Kidney (tissue), 14 donors: Measurements from ENCODE around the gene FAM219A. TPM values are rescaled to one million over a fixed set of nuclear protein-coding genes. Genes with fewer than 3 reads are reported as not detected.

Experiments
- DNase-seq, 5 donors: peaks; one replicate each; pipeline ENCODE4 v3.0.0-alpha.2; 2013 to 2020
- FAIRE-seq: peaks from 2 replicates; lab custom pipeline; 2012; peaks lifted over from hg19 to GRCh38; lab: Jason Lieb, UNC
- H3K27ac ChIP-seq, 2 donors: one replicate each; pipeline ENCODE4 v1.7.0; 2013; ENCODE audit warnings: low read depth in 2 of 2, low read length in 2 of 2, inconsistent platforms in 1 of 2
- H3K27me3 ChIP-seq: one replicate; pipeline ENCODE4 v1.7.1; 2013; ENCODE audit warnings: low read length, inconsistent platforms; ENCODE audit not compliant: control insufficient read depth, insufficient read depth
- H3K36me3 ChIP-seq, 3 donors: one replicate each; pipeline versions ENCODE4 v1.7.0 to v1.7.1; 2013; ENCODE audit warnings: low read length in 3 of 3, control low read depth in 1 of 3, inconsistent platforms in 1 of 3; ENCODE audit not compliant: insufficient read depth in 3 of 3, control insufficient read depth in 2 of 3
- H3K4me1 ChIP-seq, 3 donors: one replicate each; pipeline versions ENCODE4 v1.7.0 to v1.7.1; 2013; ENCODE audit warnings: low read length in 3 of 3, inconsistent platforms in 1 of 3, low read depth in 1 of 3; ENCODE audit not compliant: control insufficient read depth in 2 of 3, insufficient read depth in 2 of 3
- H3K4me3 ChIP-seq, 3 donors: one replicate each; pipeline versions ENCODE4 v1.7.0 to v1.8.1; 2013; ENCODE audit warnings: low read length in 3 of 3, control low read depth in 1 of 3, inconsistent platforms in 1 of 3
- H3K9ac ChIP-seq, 3 donors: one replicate each; pipeline versions ENCODE4 v1.7.0 to v1.7.1; 2013; ENCODE audit warnings: low read length in 3 of 3, control low read depth in 1 of 3, inconsistent platforms in 1 of 3
- H3K9me3 ChIP-seq, 3 donors: one replicate each; pipeline versions ENCODE4 v1.7.0 to v1.7.1; 2013; ENCODE audit warnings: low read length in 3 of 3, control low read depth in 1 of 3, inconsistent platforms in 1 of 3; ENCODE audit not compliant: control insufficient read depth in 2 of 3, insufficient read depth in 1 of 3
- CTCF ChIP-seq: IDR thresholded peaks from 3 replicates; pipeline ENCODE4 v1.5.1; 2012; ENCODE audit warnings: mild to moderate bottlenecking, moderate library complexity, borderline replicate concordance; ENCODE audit not compliant: insufficient read depth; ENCODE audit errors: extremely low read depth
- intact Hi-C: fragments of 100-400 bp; cut with DNase I; formaldehyde crosslinking; loops from one replicate; pipeline ENCODE4 v1.11.1; 2022
- polyA plus RNA-seq: library from polyadenylated mRNA; stranded (reverse); fragments of 350-450 nt; fragmentation: Illumina TruSeq; extraction: RNeasy Lipid Tissue Mini Kit (QIAGEN cat#74804); gene quantifications from one replicate; pipeline ENCODE4 v1.2.3, GENCODE V29; 2014; ENCODE audit warnings: low read depth, low replicate concordance; ENCODE audit not compliant: insufficient read depth
- total RNA-seq: library from RNA; stranded (reverse); fragmentation: NEBNext Ultra II Directional; extraction: Animal tissue kit (Norgen Biotek cat#: 25700); gene quantifications from one replicate; pipeline ENCODE4 v1.2.1, GENCODE V29; 2021
- donor health status: control.
- donor health status: control.
- donor health status: control.
- donor health status: control.
- donor health status: control.
- donor health status: DM: yes; HTN: yes; CAD: no.
- donor health status: Normal renal cell carcinoma (clear cell type).

Gene FAM219A
- total and polyA plus RNA-seq, 2 donors from 2014 or later: 8.7 to 21.1 TPM

DNA sequence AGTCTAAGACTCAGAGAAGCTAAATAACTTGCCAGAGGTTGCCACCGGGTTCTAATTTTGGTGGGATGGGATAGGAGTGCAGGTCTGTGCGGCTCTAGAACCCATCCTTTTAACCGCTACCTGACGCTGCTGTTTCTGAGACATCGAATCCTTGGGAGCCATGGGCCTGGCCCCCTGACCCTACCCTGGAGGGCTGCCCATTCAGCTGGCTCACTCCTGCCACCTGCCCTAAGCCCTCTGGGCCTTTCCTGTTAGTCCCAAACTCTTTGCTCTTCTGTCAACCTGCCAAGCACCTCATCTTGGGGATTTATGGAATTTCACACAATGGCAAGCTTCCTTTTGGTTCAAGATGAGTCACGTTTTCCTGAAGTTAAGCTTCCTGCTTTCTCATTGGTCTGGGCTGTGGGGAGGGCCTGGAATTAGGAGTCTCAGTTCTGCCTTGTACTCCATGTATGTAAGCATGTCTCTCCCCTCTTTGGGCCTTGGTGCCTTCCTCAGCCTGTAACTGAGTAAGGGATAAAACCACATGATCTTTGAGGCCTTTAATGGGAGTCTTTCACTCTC, 37.9 kb upstream of the FAM219A start:
- H3K27ac ChIP-seq: no peak overlapping the region
- H3K4me1 ChIP-seq: no peaks in the 10 kb centered on the region
- H3K9ac ChIP-seq: no peak overlapping the region
- intact Hi-C loops: loop anchor here (10.0 kb wide), 1 partner anchor 51 kb away; no protein-coding TSS in a partner anchor
- DNase-seq (no peak), FAIRE-seq (no peak)
- H3K9me3 ChIP-seq: no peaks in the 10 kb centered on the region
- no peak for TF ChIP-seq CTCF
- H3K4me3 ChIP-seq: no peak overlapping the region
- no peaks in the 10 kb centered on the region for H3K27me3 ChIP-seq
- H3K36me3 ChIP-seq: no peaks in the 10 kb centered on the region

DNA sequence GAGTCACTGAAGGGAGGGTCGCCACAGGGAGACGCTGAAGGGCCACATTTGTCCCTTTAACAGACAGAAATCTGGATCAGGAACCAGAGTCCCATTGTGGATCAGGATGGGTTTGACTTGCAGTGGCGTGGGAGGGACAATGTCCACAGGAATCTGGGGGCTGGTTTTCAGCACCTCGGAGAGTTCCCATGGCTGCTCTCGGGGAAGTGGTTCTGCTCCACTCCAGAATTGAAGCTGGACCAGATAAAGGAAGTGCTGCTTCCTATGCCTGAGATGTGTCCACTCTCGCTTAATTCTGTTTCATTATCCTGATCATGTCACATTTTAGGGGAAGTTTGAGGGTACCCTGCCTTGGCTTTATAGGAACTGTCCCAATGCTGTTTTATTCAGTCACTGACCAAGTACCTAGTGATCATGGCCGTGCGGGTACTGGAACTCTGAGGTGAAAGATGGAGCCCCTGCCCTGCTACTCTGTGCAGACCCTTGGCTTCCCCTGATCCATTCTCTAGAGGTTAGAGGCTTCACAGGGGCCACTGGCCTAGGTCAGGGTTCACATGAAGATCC, 35.7 kb upstream of the FAM219A start:
- Histone ChIP-seq H3K27me3 (no peaks in the 10 kb centered on the region), H3K9me3 (no peaks in the 10 kb centered on the region), H3K27ac (no peak overlapping the region), H3K36me3 (no peaks in the 10 kb centered on the region), H3K4me3 (no peak overlapping the region), H3K4me1 (no peaks in the 10 kb centered on the region), H3K9ac (no peak overlapping the region)
- intact Hi-C loops: loop anchor here (10.0 kb wide), 1 partner anchor 49 kb away; no protein-coding TSS in a partner anchor
- FAIRE-seq (no peak), DNase-seq (peak in 3 of 5 donors; percentile 78 to 82 (median 82))
- no peak for TF ChIP-seq CTCF

- intact Hi-C loops: loop anchor here (10.0 kb wide), 1 partner anchor 47 kb away; no protein-coding TSS in a partner anchor
- FAIRE-seq: no peak
Measured at GRCh38 chr9:34492051-34492450, 33.7 kb upstream of the FAM219A start.

More at GRCh38 chr9:34492051-34492450, 33.7 kb upstream of the FAM219A start:
- Histone ChIP-seq H3K9me3 (no peaks in the 10 kb centered on the region), H3K4me1 (no peaks in the 10 kb centered on the region), H3K27ac (no peak overlapping the region), H3K4me3 (no peak overlapping the region), H3K36me3 (no peaks in the 10 kb centered on the region), H3K27me3 (no peaks in the 10 kb centered on the region), H3K9ac (no peak overlapping the region)
- DNase-seq: no peak
- TF ChIP-seq CTCF: no peak
